Inflammatory macrophage (primary cell): ENCODE data around the gene PTPRE.

ENCODE experiments used
- DNase-seq, 2 donors: peaks; one replicate each; pipeline ENCODE4 v3.0.0-alpha.2; 2020 to 2022

The PTPRE gene

DNA sequence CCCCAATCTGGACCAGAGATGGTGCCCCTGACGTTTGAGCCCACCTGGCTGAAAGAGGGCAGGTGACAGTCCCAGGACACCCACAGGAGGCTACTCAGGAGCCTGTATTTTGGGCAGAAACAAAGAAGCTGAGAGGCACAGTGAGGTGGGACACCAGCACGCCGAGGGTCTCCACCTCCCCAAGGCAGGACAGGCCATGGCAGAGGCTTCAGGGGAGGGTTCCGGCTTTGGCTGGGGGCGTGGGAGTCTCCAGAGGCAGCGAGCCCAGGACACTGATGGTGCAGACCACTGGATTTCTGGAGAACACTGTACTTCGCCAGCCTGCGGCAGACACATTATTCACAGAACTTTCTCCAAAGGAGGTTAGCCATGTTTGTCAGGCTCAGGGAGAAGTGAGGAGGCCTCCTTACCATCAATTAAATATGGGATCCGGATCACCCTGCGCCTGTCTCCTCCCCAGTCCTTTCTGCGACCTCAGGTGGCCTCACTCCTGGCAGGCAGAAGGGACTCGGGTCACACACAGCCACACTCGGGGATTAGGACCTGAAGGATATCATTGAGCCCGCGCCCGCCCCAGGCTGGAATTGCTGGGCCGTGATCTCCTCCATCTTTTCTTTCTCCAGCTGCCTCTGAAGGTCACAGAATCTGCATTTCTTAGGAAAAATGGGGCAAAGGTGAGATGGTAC, 121.1 kb downstream of the PTPRE start:
- DNase-seq, result no peak

DNA sequence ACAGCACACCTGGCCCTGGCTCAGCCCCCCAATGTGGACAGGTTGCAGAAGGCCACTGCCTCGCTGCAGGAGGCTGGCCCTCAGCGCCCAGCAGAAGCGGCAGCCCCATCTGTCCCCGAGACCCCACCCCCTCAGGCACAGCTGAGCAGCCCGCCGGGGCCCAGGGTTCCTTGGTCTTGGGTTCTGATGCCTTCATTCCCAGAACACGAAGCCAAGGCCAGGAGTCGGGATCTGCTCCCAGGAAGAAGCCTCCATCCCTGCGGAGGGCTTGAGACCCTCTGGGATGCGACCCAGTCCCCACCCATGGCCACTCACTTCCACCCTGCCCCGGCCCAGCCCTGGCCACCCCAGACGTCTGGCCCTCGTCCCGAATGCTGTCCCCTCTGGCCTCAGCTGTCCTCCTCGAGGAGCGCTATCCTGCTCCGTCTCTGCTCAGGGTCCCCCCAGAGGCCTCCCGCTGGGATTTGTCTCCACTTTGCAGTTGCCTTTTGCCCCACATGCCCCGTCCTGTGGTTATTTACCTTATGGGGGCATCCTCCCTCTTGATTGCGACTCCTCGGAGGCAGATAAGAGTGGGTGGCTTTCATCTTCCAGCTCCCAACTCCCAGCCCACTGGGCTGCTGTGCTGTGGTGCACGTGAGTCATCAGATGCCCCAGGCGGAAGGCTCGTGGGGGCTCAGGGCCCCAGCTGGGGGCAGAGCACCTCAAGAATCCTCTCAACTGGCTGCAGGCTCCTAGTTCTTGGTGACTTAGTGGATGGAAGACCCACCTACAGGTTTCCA, 121.8 kb downstream of the PTPRE start:
- no peak for DNase-seq

DNA sequence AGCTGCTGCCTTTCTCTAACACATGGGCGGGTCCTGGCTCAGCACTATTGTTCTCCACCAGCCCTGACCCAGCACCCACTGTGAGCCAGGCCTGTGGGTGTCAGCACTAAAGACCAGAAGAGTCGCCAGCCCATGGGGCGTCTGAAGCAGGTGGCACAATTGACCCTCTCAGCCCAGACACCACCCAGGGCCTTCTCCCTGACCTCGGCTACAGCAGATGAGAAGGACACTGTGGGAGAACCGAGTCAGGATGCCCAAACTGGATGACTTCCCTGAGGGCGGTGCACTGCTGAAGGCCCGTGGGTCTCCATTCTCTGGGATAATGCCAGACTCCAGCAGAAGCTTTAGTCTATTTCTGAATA, 122.4 kb downstream of the PTPRE start:
- no peak for DNase-seq

DNA sequence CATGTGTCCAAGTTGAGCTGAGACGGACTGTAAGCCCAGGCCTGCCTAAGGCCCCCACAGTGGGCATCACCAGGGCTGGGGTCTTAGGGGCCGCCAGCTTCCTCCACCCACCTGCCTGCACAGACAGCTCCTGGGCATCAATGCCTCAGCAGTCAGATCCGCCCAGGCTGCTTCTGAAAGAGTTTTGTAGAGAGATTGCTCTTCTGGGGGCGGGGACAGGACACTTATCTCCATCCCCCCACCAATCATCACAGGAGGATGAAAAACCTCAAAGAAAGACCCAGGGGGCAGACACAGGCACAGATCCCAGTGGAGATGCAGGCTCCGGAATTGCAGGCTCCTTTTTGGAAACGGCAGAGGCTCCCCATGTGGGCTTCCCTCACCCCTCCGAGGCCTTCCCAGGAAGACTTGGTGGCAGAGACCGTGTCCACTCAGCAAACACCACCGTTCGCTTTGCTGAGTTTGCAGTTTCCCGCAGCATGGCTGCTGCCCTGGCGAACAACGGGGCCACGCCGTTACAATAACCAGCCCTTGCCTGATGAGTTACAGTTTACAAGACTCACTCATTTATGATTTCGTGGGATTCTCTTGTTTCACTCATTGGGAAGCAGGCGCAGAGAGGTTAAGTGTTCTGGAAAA, 122.9 kb downstream of the PTPRE start:
- DNase-seq, result no peak

DNA sequence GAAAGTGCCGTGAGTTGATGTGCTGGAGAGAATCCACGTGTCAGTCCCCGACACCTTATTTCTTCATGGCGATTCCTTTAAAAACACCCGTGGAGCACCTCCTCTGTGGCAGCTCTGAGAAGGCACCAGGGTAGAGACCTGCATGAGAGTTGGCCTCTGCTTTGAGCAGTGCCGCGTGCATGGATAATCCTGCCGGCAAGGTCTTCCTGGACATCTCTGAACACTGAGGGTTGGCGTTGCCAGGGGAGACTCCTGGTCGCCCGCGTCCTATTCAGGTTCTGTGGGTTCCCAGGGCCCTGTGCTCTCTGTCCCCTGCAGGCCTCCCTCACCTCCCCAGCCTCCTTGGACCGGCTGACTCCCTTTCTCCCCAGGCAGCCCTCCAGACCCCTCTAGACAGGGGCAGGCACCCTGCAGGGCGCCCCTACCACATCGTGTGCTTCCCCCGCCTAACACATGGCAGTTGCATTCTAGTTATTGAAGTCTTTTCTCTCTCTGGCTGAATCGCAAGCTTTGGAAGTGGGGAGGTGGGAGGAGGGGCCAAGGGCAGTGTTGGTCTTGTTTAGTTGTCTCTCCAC, 123.7 kb downstream of the PTPRE start:
- no peak for DNase-seq

DNA sequence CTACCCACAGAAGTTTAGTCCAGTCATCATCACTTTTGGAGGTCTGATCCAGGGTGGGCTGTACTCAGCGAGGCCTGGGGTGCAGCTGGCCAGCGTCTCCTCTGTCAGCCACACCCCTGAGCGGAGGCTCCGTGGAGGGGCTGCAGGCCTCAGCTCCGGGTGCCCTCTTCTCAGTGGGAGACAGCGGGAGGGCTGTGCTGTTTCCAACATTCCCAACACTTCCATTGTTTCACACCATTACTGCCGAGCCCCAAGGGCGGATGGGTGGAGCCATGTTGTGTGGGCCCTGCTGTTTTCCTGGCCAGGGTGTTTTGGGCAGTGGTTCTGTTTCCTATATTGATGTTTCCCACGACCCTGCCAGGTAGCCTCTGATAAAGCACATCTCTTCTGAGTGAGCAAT, 124.3 kb downstream of the PTPRE start:
- no peak for DNase-seq

DNA sequence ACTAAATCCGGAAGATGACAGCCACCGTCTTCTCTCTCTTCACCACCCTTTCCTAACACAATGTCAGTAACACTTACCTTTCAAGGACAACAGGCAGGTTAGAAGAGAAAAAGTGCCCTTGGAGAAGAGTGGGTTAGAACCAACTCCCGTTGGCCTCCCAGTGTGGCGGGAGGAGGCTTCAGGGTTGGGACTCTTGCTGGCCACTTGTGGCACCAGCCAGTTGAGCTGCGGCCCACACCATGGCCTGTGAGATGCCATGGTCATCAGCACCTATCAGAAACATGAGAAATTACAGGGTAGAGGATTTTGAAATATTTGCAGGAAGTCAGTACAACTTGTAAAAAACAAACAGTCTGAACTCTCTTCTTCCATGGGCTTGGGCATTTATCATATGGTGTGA, 125.6 kb downstream of the PTPRE start:
- DNase-seq, result no peak

DNA sequence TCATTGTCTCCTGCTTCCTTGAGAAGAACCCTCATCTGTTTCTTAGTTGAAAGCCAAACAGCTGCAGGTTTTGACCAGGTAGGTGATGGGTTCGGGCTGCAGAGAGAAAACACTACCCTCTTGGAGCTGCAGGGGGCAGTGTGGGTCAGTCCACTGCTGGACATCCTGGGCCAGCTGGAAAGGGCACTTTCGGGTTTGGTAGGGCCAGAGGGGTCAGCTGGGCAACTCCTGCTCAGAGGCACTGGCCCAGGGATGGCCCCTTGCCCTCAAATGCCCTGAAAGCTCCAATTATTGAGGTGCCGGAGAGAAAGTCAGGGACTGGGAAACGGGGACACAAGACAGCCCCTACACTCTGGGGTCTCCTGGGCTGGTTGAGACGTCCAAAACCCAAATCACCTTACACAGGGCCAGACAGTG, 128.7 kb downstream of the PTPRE start:
- peak; percentile 57 to 61 for DNase-seq

DNA sequence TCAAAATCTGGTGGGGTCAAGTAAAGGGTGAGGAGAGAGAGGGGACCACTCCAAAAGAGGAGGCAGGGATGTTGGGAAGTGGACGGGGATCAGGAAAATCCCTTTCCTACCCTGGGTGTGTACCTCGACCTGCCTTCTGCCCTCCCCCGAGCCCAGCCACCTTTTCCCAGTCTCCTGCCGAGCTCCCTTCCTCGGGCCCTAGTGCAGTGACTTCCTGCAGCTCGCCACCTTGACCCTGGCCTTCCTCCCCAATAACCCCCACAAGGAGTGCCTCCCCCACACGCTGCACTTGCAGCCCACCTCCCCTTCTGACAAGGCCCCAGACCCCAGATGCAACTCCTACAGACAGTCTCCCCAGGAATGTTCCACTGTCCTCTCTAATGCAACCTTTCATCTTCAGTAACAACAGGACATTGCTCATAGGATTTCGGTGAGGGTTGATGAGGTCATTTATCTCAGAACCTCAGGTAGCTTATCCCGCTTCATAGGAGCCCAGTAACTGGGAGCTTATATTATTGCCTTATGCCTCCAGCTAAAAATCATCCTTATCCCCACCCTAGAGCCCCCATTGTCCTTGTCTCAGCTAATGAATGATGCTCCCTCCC, 129.2 kb downstream of the PTPRE start:
- DNase-seq, result no peak

DNA sequence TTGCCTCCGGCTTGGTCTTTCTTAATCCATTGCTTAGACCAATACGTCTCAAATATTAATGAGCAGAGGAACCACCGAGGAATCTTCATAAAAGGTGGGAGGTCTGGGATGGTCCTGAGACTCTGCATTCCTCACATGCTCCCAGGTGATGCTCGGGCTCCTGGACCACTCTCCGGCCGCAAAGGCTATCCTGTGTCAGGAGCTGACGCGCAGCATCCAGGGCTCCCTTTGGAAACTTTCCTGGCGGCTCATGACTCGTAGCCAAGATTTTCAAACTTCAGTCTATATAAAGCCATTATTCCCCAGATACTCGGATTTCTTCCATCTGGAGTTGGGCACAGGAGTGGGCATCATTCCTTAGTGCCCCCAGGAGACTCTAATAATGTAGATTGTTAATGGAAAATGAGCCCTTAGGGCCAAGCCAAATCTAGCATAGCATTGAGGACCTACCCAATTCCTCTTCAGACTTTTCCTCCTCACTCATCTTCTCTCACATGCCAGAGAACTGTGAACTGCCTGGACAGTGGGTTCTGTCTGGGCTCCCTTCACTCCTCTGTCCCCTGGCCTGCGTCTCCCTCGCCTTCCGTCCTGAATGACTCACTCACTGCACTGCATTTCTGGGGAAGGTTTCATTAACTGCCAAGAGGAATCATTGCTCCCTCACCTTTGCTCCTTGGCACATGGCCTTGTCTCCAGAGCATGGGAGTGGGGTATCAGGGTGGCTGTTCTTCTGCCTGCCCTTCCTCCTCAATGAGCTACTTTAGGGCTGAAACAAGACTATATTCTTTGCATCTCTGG, 130.0 kb downstream of the PTPRE start:
- no peak for DNase-seq

DNA sequence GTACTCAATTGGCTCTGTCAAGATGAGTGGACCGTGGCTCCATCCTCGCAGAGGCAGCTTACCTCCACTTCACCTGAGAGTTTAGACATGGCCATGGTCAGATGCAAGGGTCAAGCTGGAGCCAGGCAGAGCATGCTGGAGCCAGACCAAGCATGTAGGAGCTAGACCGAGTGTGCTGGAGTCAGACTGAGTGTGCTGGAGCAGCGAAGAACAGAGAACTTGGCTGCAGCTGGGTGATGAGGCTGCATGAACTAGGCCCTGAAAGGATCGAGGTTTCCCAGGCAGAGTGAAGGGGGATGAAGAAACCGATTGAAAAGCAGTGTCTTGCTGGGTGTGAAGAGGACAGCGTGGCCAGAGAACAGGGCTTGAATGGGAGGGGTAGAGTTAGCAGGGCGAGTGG, 133.2 kb downstream of the PTPRE start:
- DNase-seq, result no peak

DNA sequence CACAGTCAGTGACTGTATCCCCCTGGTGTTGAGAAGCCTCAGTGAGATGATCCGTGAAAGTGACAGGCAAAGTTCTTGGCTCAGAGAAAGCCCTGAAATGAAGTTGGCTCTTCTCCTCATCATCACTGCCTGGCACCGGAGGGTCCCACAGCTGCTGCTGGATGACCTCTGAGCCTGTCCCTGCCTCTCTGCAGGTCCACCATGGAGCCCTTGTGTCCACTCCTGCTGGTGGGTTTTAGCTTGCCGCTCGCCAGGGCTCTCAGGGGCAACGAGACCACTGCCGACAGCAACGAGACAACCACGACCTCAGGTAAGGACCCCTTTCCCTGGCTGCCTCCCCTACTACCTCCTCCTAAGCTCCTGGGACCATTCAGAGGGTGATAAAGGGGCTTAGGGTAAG, 133.8 kb downstream of the PTPRE start:
- DNase-seq, result no peak

DNA sequence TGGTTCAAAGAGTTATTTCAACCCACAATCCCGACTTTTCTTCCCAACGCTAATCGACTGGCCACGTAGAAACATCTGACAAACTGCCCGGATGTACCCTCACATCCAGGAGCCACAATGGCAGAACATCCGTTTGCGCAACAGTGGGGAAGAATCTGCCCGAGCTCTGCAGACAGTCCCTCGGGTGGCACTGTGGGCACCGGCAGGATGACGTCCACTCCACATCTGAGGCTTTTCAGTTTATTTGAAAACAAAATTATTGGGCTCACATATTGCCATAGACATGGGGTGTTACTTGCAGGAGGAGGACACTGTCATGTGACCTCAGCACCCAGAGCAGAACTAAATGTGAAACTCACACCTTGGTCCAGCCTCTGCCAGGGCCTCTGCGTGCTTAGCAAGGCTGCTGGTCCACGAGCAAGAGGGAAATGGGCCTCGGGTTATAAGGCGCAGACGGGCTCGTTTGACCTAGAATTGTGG, 135.3 kb downstream of the PTPRE start:
- no peak for DNase-seq

DNA sequence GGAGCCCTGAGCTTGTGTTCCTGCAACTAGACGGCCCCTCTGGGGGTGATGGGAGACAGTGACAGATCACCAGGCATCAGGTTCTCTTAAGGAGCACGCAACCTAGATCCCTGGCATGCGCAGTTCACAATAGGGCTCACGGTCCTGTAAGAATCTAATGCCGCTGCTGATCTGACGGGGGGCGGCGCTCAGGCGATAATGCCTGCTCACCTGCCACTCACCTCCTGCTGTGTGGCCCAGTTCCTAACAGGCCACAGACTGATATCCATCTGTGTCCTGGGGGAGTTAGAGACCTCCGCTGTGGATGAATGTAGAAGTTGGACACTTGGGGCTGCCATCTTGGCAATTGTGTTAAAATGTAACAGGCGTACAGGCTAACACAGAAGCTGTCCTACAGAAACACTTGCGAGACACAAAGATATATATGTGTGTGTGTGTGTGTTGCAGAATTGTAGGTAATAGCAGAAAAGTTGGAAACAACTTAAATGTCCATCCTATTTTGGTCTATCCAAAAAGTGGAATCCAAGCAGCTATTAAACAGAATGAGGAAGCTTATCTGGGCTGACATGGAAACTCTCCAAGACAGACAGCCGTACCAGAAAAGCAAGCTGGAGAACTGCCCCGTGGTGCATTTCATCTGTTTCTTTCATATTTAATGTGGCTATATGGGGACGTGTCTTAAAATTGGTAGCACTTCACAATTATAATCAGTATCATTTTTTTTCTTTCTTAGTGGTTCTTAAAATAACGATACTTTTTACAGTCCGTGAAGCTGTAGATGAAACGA, 136.5 kb downstream of the PTPRE start:
- peak in 1 of 2 donors; percentile 11 for DNase-seq

DNA sequence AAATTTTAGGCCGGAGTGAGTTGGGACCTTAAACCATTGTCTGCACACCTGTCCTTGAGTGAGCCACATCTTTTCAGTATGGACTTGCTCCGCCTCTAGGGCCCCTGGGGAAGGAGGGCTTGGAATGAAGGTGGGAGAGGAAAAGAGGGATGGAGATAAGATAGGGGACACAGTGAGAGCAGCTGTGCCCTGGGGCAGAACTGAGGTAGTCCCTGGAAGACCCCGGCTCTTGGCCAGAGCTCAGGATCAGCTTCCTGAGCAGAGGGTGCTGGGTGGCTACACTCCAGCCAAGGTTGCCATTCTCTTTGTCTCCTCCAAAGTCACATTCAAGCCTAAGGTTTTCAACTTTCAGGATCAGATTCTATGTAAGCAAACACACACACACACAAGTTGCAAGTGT, 137.3 kb downstream of the PTPRE start:
- DNase-seq, result no peak

DNA sequence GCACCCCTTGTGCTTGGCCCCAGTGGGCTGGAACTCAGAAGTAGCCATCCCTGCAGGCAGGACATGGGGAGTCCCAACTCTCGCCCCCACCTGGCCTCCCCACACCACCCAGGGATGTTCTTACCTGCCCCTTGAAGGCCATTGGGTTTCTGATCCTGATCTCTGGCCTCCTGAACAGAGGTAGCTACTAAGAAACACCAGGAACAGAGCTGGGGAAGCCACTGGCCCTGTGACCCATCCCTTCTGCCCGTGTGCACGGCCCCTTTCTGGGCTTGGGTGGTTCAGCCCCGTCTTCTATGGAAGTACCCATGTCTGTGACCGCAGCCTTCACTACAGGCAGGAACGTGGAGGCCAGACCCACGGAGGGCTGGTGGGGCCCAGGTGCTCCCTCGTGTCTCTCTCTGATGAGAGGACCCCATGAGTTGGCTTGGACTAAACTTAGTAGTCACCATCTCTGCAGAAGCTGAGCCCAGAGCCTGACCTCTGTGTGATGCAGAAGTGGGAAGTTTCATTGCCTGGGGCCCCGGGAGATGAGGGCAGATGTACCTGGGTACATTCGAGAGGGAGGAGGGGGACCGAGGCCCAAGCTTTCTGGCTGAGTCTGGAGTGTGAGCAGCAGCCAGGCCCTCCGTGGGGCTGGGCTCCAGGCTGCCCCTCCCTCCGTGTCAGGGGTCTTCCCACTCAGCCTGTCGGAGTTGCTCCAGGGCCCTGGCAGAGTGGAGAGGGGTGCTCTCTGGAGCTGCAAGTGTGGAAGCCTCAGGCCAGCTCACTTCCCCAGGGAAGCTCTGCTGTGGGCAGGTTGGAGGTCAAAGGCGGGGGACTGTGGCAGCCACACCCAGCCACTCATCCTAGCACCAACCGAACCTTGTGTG, 138.3 kb downstream of the PTPRE start:
- peak in 1 of 2 donors; percentile 56 for DNase-seq

DNA sequence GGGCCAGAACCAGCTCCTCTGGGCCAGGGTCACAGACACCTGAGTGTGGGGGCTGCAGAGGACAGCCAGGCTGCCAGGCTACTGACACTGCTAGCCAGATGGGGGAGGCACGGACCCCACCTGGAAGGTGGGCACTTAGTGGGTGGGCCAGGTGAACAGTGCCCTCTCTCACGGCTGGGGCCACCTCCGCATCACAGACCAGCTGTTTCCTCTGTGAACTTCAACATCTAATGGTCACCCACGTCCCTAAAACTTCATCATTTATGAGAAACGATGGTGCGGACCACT, 138.9 kb downstream of the PTPRE start:
- no peak for DNase-seq

DNA sequence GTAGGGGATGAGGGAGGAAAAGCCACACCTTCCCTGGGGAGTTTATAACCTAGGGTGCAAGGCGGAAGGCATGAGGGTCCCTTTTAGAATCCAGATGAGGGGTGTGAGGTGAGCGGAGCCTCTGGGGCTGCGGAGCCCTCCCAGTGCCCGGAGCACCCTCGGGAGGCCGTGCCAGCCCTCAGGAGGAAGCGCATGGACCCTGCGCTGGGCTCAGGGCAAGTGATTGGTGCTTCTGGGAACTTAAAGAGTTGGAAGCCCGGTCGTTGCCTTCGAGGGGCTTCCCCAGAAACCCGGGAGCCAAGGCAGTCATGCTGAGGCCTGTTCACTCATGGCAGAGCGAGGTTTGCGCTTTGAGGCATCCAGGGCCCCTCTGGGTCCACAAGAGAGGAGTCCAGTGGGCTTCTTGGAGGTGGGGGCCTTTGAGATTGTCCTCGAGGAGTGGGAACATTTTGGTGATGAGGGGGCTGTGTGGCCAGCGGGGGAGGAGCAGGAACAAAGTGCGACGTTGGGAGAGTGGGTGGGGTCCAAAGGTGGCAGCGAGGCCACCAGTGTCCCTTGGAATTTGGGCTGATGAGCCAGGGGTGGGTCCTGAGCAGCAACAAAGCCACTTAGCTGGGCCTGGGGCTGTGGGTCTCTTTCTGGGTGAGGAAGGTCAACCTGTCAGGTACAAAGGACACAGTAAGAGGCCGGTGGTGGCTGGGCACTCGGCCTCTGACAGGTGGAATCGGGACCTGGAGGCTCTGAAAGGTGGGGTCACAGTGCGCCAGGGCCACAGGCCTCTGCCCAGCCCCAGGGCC, 139.5 kb downstream of the PTPRE start:
- no peak for DNase-seq

DNA sequence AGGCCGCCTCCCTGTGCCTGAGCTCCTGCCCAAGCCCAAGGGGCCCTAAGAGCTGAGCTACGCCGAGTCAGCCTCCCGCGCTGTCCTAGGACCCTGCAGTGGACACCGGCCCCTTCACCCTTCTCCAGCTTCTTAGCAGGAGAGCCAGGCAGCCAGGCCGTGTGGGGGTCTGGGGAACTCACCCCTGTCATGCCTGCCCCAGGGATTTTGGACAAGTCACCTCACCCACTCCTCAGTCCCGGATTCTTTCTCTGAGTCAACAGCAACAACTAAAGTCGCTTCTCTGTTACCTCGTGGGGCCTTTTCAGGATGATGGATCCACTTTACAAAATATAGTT, 140.0 kb downstream of the PTPRE start:
- peak in 1 of 2 donors; percentile 42 for DNase-seq

DNA sequence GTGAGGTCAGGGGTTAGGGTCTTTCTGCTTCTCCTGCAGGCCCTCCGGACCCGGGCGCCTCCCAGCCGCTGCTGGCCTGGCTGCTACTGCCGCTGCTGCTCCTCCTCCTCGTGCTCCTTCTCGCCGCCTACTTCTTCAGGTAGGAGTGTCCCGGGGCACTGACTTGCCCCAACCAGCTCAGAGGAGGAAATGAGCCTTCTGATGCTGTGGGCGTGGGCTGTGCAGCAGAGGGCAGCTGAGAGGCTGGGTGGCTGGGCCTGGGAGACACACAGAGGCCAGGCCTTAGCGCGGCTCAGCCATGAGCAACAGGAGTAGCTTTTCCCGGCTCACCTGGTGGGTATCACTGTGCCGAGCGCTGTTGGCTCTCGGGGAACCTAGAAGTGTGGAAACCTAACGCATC, 140.4 kb downstream of the PTPRE start:
- peak; percentile 94 to 97 for DNase-seq
